Measurements from ENCODE around the gene ZNF562.

- TF ChIP-seq EZH2 (IDR thresholded peaks at IDR 0.05; ENCODE audit: insufficient read depth, low read length) (no peak), CTCF (IDR thresholded peaks at IDR 0.05; ENCODE audit: insufficient read depth, low read depth, low read length) (no peak)
Measured at GRCh38 chr19:9622531-9622930, 52.4 kb downstream of the ZNF562 start.

Measured in astrocyte (in vitro differentiated cells and primary cell).